ENCODE results near the gene TMEM63B.
"Not testable (repeated sequence)": the region's sequence is repeated elsewhere in the genome, so short reads cannot be mapped to it uniquely, and the experiment has no call there.

- not testable (repeated sequence) for TF ChIP-seq EZH2phosphoT487 (IDR thresholded peaks at IDR 0.05; ENCODE audit: insufficient read depth, low read depth); EZH2 (IDR thresholded peaks at IDR 0.05; ENCODE audit: insufficient read depth, poor library complexity, severe bottlenecking)
Measured at GRCh38 chr6:44144536-44144935, 17.2 kb downstream of the TMEM63B start.
